SJSA1 (cell line): ENCODE measurements around the gene CYP46A1. TPM values are rescaled to one million over a fixed set of nuclear protein-coding genes. Genes with fewer than 3 reads are reported as not detected.

ENCODE experiments used
- DNase-seq, 2 experiments: peaks; one replicate each; pipeline ENCODE4 v3.0.0-alpha.2; 2015 to 2020; ENCODE audit warnings: low spot score in 2 of 2, low read depth in 1 of 2
- H3K27ac ChIP-seq: fragments of 250-450 bp; sonication (Bioruptor Pico); 2 replicates; pipeline ENCODE4 v1.5.1; 2020; ENCODE audit warnings: mild to moderate bottlenecking, moderate library complexity
- H3K27me3 ChIP-seq: fragments of 250-450 bp; sonication (Bioruptor Pico); replicated peaks from 2 replicates; pipeline ENCODE4 v1.5.1; 2020; ENCODE audit warnings: mild to moderate bottlenecking, moderate library complexity
- H3K36me3 ChIP-seq: fragments of 250-450 bp; sonication (Bioruptor Pico); 2 replicates; pipeline ENCODE4 v1.5.1; 2020; ENCODE audit warnings: mild to moderate bottlenecking
- H3K4me1 ChIP-seq: fragments of 250-450 bp; sonication (Bioruptor Pico); replicated peaks from 2 replicates; pipeline ENCODE4 v1.6.1; 2021; ENCODE audit warnings: mild to moderate bottlenecking
- H3K4me3 ChIP-seq: fragments of 250-450 bp; sonication (Bioruptor Pico); 2 replicates; pipeline ENCODE4 v1.5.1; 2020; ENCODE audit warnings: mild to moderate bottlenecking
- H3K9me3 ChIP-seq: fragments of 250-450 bp; sonication (Bioruptor Pico); replicated peaks from 2 replicates; pipeline ENCODE4 v1.5.1; 2020; ENCODE audit warnings: mild to moderate bottlenecking
- total RNA-seq: library from RNA; depleted of rRNA; stranded (reverse); fragments of >200 nt; shearing (Covaris generic); gene quantifications from 2 replicates; pipeline ENCODE4 v1.2.3, GENCODE V29; 2014

The CYP46A1 gene
- total RNA-seq, 1 experiment from 2014 or later: 0.21 TPM

DNA sequence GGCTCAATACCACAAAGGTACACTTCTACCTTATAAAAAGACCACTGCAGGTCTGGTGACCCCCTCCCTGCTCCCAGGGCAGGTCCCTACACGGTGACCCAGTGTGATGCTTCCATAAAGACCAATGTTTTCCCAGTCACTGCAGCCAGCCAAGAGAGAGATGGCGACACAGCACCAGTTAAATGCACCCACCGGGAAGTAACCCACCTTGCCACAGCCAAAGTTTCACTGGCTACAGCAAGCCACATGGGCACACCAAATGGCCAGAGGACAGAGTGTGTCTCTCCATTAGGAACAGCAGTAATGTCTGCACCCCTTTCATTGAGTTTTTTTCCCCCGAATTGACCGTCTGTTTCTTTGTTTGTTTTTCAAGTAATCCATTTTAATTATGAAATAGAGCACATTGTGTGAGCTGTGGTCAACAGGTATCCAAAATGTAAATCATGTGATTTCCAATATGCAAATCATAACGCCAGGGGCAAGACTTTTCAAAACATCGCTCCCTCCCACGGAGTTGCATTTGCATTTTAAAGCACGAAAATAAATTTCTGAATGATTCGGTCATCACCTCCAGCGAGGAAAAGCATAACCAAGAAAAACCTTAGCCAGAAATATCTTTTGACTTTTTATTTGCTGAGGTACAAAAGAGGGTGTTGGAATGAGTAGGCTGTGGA lies 60.2 kb downstream of the CYP46A1 start:
- H3K9me3 ChIP-seq: no peaks in the 10 kb centered on the region
- DNase-seq: peak; percentile 70 to 92
- H3K27ac ChIP-seq: peak overlapping the region; percentile 98
- no peaks in the 10 kb centered on the region for H3K27me3 ChIP-seq
- peaks cover 13% of the 10 kb centered on the region; the same call in 1 of the 2 replicates for H3K36me3 ChIP-seq
- H3K4me1 ChIP-seq: peaks cover 51% of the 10 kb centered on the region
- no peak overlapping the region for H3K4me3 ChIP-seq

DNA sequence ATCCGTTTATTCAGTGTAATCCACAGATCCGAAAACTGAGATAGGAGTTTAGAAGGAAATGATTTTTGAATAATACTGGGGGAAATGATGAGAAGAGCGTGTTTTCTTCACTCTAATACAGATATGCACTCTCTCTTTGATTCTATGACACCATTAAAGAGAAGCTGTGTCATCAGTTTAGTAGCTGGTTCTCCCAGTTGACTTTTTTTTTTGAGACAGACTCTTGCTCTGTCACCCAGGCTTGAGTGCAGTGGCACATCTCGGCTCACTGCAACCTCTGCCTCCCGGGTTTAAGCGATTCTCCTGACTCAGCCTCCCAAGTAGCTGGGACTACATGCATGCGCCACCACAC lies 60.8 kb downstream of the CYP46A1 start:
- Histone ChIP-seq H3K4me1 (peaks cover 51% of the 10 kb centered on the region), H3K4me3 (no peak overlapping the region), H3K36me3 (peaks cover 16% of the 10 kb centered on the region; the same call in 1 of the 2 replicates), H3K27me3 (no peaks in the 10 kb centered on the region), H3K9me3 (no peaks in the 10 kb centered on the region), H3K27ac (peak overlapping the region; percentile 98)
- DNase-seq: no peak

DNA sequence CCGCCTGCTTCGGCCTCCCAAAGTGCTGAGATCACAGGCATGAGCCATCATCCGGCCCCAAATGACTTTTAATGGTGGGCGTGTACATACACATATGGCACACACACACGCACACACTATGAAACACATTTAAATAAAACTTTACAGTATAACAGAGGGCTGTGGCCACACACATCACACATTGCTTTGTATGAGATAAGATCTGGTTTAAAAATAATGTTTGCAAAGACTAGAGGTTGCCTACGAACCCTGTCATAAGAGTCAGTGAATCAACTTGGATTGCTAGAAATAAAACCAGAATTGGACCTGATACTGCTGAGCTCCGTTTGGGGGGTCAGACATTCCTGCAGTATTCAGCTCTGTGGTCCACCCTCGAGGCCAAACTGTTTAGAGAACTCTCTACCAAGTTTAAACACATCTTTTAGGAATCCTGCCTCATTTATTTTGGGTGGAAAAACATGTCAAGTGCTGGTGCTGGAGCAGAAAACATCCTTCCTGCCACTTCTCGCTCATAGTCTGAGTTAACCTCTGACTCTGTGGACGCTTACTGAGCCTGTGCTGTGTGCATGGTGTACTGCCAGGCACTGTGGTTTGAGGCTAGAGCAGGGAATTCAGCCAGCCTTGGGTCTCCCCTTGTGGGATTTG lies 61.3 kb downstream of the CYP46A1 start:
- H3K4me1 ChIP-seq: peaks cover 57% of the 10 kb centered on the region
- peak; percentile 87 to 91 for DNase-seq
- H3K27ac ChIP-seq: peak overlapping the region; percentile 98
- H3K27me3 ChIP-seq: no peaks in the 10 kb centered on the region
- H3K9me3 ChIP-seq: no peaks in the 10 kb centered on the region
- no peak overlapping the region for H3K4me3 ChIP-seq
- H3K36me3 ChIP-seq: peaks cover 21% of the 10 kb centered on the region; the same call in 1 of the 2 replicates

DNA sequence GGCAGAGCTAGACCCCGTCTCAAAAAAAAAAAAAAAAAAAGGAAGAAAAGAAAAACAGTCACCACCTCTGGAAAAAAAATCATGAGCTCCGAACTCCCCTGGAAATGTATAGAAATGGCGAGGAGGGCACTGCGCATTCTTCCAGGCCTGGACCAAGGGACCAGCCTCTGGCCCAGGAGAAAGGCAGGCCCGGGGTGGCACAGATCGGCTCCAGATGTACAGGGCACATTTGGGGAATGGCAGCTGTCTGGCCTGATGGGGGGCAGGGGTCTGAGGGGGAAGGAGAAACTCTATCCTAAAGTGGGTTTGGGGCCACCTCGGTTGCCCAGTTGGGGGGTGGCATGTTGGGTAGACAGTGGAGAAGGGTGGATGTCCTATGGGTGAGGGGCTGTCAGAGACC lies 63.1 kb downstream of the CYP46A1 start:
- no peaks in the 10 kb centered on the region for H3K27me3 ChIP-seq
- peaks cover 74% of the 10 kb centered on the region for H3K4me1 ChIP-seq
- H3K36me3 ChIP-seq: peaks cover 16% of the 10 kb centered on the region; the same call in 1 of the 2 replicates
- H3K27ac ChIP-seq: no peak overlapping the region
- H3K9me3 ChIP-seq: no peaks in the 10 kb centered on the region
- no peak for DNase-seq
- H3K4me3 ChIP-seq: no peak overlapping the region

DNA sequence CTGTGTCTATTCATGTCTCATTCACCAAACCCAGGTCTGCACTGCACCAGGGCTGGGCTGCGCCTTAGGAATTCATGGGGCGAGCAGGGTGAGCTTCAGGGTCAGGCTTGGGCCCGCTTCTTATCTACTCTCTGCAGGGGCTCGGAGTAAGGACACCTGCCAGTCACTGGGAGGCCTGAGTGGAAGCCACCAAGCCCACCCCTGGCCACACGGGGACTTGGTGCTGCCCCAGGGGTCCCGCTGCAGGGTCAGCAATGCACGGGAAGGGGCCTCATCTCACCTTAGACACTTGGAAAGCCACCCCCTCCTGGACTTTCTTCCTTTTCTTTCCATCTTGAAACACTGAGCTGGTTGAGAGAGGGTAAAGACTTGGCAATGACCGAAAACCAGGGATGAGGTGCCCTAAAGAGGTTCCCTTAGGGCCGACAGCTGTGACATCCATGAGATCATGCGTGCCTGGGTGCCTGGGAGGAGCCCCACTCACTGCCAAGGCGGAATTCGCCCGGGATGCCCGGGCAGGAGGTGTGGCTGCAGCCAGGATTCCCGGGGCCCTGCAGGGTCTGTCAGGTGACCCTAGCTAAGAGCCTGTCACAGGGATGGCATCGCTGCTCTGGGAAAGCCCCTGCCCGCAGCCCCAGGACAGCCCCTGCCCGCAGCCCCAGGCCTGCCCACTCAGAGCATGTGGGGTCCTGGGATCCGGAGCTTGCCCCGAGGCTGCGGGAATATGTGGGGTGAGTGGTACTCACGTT lies 63.7 kb downstream of the CYP46A1 start:
- Histone ChIP-seq H3K27ac (no peak overlapping the region), H3K4me1 (peaks cover 80% of the 10 kb centered on the region), H3K9me3 (no peaks in the 10 kb centered on the region), H3K36me3 (peaks cover 16% of the 10 kb centered on the region; the same call in 1 of the 2 replicates), H3K4me3 (no peak overlapping the region), H3K27me3 (no peaks in the 10 kb centered on the region)
- no peak for DNase-seq

DNA sequence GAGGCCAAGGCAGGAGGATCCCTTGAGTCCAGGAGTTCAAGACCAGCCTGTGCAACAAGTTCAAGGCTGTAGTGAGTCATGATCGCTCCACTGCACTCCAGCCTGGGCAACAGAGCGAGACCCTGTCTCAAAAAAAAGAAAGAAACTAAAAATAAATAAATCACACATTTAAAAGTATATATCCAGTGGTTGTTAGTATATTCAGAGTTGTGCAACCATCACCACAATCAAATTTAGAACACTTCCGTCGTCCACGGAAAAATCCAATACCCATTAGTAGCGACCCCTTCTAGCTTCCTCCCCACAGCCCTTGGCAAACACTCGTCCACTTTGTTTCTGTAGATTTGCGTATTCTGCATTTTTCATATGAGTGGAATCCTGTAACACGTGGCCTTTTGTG lies 64.4 kb downstream of the CYP46A1 start:
- Histone ChIP-seq H3K9me3 (no peaks in the 10 kb centered on the region), H3K4me3 (no peak overlapping the region), H3K27ac (no peak overlapping the region), H3K4me1 (peaks cover 80% of the 10 kb centered on the region), H3K36me3 (peaks cover 11% of the 10 kb centered on the region; the same call in 1 of the 2 replicates), H3K27me3 (no peaks in the 10 kb centered on the region)
- DNase-seq: no peak

DNA sequence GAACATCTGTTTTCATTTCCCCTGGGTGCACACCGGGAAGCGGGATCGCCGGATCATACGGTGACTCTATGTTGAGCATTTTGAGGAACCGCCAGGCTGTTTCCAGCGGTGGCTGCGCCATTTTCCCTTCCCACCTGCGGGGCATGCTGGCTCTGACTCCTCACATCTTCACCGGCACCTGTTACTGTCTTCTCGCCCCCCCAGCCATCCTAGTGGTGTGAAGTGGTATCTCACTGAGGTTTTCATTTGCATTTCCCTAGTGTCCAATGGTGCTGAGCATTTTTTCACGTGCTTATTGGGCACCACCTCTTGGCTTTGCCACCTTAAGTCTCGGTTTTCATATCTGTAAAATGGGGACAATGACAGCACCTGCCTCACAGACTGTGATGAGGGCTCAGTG lies 65.0 kb downstream of the CYP46A1 start:
- H3K4me3 ChIP-seq: no peak overlapping the region
- no peaks in the 10 kb centered on the region for H3K27me3 ChIP-seq
- no peak overlapping the region for H3K27ac ChIP-seq
- H3K4me1 ChIP-seq: peaks cover 80% of the 10 kb centered on the region
- peaks cover 11% of the 10 kb centered on the region; the same call in 1 of the 2 replicates for H3K36me3 ChIP-seq
- no peak for DNase-seq
- no peaks in the 10 kb centered on the region for H3K9me3 ChIP-seq

DNA sequence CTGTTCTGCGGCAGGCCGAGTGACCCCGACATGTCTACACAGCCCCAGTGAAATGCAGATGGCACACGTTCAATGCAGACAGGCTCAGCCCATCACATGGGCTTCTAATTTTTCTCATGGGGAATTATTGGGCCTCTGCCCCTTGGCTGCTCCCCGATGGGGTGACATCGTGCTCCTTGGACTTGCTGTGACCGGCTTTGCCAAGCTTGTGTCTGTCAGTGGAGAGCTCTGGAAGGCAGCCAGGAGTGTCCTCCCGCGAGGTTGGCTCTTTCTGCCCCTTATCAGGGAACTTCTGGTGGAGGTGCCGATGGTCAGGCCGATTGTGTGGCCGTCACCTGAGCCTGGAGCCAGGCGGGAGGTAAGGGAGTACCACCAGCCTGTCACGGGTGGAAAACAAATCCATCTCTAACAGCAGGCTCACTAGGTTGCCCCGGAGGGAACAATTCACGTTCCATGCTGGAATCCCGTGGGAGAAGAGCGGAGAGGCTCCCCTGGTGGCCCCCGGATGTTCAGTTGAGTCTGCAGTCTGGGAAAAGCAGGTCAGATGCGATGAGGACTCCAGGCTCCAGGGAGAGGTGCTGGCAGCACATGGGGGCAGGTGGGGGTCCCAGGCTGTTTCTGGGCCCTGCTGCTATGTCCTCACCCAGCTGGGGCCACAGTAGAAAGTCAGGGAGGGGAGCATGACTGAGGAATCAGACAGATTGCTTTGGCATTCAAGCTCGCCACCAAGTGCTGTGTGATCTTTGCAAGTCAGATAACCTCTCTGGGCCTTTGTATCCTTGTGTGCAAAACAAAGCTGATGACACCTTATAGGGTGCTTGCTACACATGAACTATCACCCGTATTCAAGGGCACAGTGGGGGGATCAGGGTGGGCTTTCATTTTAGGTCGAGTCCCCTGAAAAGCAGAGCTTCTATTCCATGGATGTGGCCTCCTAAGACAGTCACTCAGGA lies 65.9 kb downstream of the CYP46A1 start:
- no peaks in the 10 kb centered on the region for H3K27me3 ChIP-seq
- no peak overlapping the region for H3K4me3 ChIP-seq
- peaks cover 11% of the 10 kb centered on the region; the same call in 1 of the 2 replicates for H3K36me3 ChIP-seq
- peaks cover 80% of the 10 kb centered on the region for H3K4me1 ChIP-seq
- H3K9me3 ChIP-seq: no peaks in the 10 kb centered on the region
- H3K27ac ChIP-seq: no peak overlapping the region; the same call in 1 of the 2 replicates
- DNase-seq: no peak

DNA sequence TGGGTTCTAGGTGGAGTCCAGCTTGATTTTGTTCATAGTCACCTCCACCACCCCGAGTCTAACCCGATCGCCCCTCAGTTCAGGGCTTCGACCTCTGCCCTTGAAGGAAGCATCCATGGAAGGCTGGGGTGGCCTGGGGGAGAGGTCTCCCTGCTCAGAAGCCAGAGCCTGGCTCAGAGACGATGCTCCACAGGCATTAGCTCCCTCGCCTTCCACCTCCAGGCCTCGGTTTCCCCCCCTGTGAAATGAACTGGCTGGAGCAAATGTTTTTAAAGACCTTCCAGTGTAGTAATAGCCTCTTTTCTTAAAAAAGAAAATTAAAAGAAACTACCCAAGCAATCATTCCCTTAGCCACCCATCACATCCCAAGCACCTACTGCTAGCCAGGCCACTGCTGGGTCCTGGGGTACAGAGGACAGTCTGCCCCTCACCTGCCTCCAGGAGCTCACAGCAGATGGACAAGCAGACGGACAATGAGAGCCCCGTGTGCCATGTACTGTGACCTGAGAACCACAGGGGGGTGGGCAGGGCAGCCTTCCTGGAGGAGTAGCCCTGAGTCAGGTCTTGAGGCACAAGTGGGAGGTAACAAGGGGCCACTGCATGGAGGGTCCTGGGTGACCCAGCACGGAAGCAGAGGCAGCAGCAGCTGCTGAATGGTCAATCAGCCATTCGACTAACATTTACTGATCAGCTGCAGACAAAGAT lies 66.8 kb downstream of the CYP46A1 start:
- H3K36me3 ChIP-seq: peaks cover 11% of the 10 kb centered on the region; the same call in 1 of the 2 replicates
- H3K9me3 ChIP-seq: no peaks in the 10 kb centered on the region
- H3K27me3 ChIP-seq: no peaks in the 10 kb centered on the region
- H3K4me1 ChIP-seq: peaks cover 80% of the 10 kb centered on the region
- H3K4me3 ChIP-seq: no peak overlapping the region
- no peak for DNase-seq
- peak overlapping the region; percentile 97 for H3K27ac ChIP-seq

DNA sequence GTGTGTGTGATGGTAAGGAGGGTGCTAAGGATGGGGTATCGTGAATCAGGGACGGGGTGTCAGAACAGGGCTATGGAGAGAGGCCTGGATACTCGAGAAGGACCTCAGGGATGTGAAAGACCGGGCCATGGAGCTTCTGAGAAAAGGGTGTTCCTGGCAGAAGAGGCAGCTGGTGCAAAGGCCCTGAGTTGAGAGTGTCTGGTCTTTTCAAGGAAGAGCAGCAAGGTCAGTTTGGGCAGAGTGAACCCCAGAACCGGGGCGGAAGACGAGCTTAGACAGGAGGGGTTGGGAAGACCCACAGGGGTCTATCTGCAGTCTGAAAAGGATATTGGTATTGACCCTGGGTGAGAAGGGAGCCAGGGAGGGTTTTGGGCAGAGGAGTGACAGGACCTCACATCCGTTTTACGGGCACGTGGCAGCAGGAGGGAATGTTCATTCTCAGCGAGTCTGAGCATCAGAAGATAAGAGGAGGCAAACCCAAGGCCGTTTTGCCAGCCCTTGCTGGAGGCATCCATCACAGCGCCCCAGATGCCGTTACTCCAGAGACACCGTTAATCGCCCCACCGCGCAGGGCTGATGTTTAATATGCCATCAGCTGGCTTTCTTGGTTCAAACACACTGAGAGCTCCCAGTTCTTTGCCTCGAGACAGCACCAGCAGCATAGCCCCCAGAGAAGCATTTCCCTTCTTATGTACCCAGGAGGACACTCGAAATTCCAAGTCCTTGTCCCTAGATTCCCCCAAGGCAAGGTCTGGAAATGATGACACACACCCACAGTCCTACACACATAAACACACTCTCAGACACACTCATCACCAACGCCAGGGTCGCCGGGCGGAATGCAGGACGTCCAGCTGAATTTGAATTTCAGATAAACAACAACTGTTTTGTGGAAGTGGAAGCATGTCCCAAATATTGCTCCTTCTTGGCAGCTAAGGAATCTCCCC lies 67.7 kb downstream of the CYP46A1 start:
- peaks cover 80% of the 10 kb centered on the region for H3K4me1 ChIP-seq
- peak in 1 of 2 experiments; percentile 92 for DNase-seq
- no peaks in the 10 kb centered on the region for H3K9me3 ChIP-seq
- H3K4me3 ChIP-seq: 0 out of 2 replicates have a peak overlapping the region, but pooled peaks have one; percentile 4
- peak overlapping the region; percentile 97 for H3K27ac ChIP-seq
- no peaks in the 10 kb centered on the region for H3K27me3 ChIP-seq
- H3K36me3 ChIP-seq: peaks cover 14% of the 10 kb centered on the region

DNA sequence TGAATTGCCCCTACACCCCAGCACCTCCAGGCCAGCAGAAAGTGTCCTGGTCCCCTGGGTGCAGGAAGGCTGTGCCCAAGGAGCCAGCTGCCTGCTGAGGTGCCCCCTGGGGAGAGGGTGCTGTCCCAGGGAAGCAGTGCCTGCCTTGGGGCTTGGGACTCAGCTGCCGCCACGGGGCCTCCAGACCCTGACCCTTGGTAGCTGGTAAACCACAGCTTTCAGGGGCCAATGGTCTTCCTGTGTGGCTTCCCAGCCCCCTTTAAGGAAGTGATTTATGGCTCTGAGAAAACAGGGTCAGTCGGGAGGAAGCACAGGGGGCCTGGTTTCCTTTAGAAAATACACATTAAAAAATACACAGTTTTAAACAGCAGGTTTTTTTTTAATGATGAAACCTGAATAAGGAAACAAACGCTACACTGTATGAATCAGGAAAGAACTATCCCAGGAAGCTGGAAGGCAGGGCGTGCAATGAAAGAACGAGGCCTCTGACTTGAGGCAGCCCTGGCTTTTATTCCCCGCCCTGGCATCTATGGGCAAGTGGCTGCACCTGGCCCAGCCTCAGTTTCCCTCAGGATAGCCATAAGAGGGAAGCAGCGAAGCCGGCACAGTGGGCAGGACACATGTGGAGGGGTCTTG lies 68.5 kb downstream of the CYP46A1 start:
- Histone ChIP-seq H3K4me3 (0 out of 2 replicates have a peak overlapping the region, but pooled peaks have one; percentile 4), H3K36me3 (peaks cover 16% of the 10 kb centered on the region), H3K27me3 (no peaks in the 10 kb centered on the region), H3K4me1 (peaks cover 80% of the 10 kb centered on the region), H3K9me3 (no peaks in the 10 kb centered on the region), H3K27ac (peak overlapping the region; percentile 97)
- peak; percentile 77 to 94 for DNase-seq
